Measurements from ENCODE around the gene TSFM. TPM values are rescaled to one million over a fixed set of nuclear protein-coding genes. Genes with fewer than 3 reads are reported as not detected.
A peak's percentile ranks its signal among the peaks of the same experiment; 100 is the strongest.

TSFM gene
- total RNA-seq, 1 experiment from 2014 or later, result 48.7 TPM

- TF ChIP-seq FOXP4 (CRISPR knock-in tag; IDR thresholded peaks at IDR 0.05) (no peak), TP53 (CRISPR knock-in tag; IDR thresholded peaks at IDR 0.05) (no peak), HMGA2 (CRISPR knock-in tag; IDR thresholded peaks at IDR 0.05) (no peak), ATF6 (CRISPR knock-in tag; IDR thresholded peaks at IDR 0.05) (no peak), STAT6 (CRISPR knock-in tag; conservative IDR thresholded peaks at IDR 0.05; ENCODE audit: low read depth) (no peak), ZSCAN18 (CRISPR knock-in tag; IDR thresholded peaks at IDR 0.05) (no peak), ETV6 (CRISPR knock-in tag; IDR thresholded peaks at IDR 0.05) (no peak)
Measured at GRCh38 chr12:57769594-57769993, 13.0 kb upstream of the TSFM start (continued).

DNA sequence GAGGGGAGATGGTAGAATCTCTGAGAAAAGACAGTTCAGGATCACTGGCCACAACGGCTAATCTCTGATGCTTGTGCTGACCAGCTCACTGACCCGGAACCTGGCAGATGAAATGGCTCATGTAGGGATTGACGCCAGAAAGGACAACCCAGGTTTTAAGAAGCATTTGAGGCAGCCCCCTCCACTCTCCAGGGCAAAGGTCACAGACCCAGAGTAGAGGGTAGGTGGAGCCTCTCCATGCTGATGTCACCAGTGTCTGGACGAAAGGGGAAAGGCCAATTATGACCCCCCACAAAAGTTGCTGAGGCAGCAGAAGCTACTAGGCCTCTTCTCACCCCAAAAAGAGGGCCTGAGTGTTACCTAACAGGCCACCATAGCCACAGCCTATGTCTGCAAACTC, 11.9 kb upstream of the TSFM start:
- no peak for DNase-seq (ENCODE audit: low spot score)
- TF ChIP-seq TEAD1 (CRISPR knock-in tag; IDR thresholded peaks at IDR 0.05), result no peak
- no peak for TF ChIP-seq FOXJ3 (CRISPR knock-in tag; IDR thresholded peaks at IDR 0.05; ENCODE audit: borderline replicate concordance)
- TF ChIP-seq ATF1 (CRISPR knock-in tag; IDR thresholded peaks at IDR 0.05), result no peak
- TF ChIP-seq, protein P1, sequence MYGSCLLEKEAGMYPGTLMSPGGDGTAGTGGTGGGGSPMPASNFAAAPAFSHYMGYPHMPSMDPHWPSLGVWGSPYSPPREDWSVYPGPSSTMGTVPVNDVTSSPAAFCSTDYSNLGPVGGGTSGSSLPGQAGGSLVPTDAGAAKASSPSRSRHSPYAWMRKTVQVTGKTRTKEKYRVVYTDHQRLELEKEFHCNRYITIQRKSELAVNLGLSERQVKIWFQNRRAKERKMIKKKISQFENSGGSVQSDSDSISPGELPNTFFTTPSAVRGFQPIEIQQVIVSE (CRISPR knock-in tag; IDR thresholded peaks at IDR 0.05; ENCODE audit: borderline replicate concordance), result no peak
- TF ChIP-seq, protein P2, sequence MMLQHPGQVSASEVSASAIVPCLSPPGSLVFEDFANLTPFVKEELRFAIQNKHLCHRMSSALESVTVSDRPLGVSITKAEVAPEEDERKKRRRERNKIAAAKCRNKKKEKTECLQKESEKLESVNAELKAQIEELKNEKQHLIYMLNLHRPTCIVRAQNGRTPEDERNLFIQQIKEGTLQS (CRISPR knock-in tag; conservative IDR thresholded peaks at IDR 0.05), result no peak
- no peak for TF ChIP-seq PRRX2 (CRISPR knock-in tag; IDR thresholded peaks at IDR 0.05)
- TF ChIP-seq, protein P3, sequence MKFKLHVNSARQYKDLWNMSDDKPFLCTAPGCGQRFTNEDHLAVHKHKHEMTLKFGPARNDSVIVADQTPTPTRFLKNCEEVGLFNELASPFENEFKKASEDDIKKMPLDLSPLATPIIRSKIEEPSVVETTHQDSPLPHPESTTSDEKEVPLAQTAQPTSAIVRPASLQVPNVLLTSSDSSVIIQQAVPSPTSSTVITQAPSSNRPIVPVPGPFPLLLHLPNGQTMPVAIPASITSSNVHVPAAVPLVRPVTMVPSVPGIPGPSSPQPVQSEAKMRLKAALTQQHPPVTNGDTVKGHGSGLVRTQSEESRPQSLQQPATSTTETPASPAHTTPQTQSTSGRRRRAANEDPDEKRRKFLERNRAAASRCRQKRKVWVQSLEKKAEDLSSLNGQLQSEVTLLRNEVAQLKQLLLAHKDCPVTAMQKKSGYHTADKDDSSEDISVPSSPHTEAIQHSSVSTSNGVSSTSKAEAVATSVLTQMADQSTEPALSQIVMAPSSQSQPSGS (CRISPR knock-in tag; IDR thresholded peaks at IDR 0.05; ENCODE audit: borderline replicate concordance, low read depth), result no peak
- TF ChIP-seq, protein P4, sequence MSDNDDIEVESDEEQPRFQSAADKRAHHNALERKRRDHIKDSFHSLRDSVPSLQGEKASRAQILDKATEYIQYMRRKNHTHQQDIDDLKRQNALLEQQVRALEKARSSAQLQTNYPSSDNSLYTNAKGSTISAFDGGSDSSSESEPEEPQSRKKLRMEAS (CRISPR knock-in tag; IDR thresholded peaks at IDR 0.05), result no peak
- TF ChIP-seq FOXK1 (CRISPR knock-in tag; IDR thresholded peaks at IDR 0.05), result no peak
- no peak for TF ChIP-seq FOXP1 (CRISPR knock-in tag; IDR thresholded peaks at IDR 0.05; ENCODE audit: borderline replicate concordance)
- TF ChIP-seq ZNF138 (CRISPR knock-in tag; conservative IDR thresholded peaks at IDR 0.05), result no peak
- TF ChIP-seq NFYB (CRISPR knock-in tag; conservative IDR thresholded peaks at IDR 0.05; ENCODE audit: low read depth), result no peak
- TF ChIP-seq, protein P5, sequence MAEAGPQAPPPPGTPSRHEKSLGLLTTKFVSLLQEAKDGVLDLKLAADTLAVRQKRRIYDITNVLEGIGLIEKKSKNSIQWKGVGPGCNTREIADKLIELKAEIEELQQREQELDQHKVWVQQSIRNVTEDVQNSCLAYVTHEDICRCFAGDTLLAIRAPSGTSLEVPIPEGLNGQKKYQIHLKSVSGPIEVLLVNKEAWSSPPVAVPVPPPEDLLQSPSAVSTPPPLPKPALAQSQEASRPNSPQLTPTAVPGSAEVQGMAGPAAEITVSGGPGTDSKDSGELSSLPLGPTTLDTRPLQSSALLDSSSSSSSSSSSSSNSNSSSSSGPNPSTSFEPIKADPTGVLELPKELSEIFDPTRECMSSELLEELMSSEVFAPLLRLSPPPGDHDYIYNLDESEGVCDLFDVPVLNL (CRISPR knock-in tag; IDR thresholded peaks at IDR 0.05; ENCODE audit: borderline replicate concordance, low read depth), result no peak
- no peak for TF ChIP-seq ZNF416 (CRISPR knock-in tag; IDR thresholded peaks at IDR 0.05)
- no peak for TF ChIP-seq ELF4 (CRISPR knock-in tag; IDR thresholded peaks at IDR 0.05; ENCODE audit: low read depth)
- no peak for TF ChIP-seq PREB (CRISPR knock-in tag; IDR thresholded peaks at IDR 0.05; ENCODE audit: borderline replicate concordance)
- TF ChIP-seq OVOL2 (CRISPR knock-in tag; IDR thresholded peaks at IDR 0.05; ENCODE audit: borderline replicate concordance), result no peak

More for the DNA sequence above, 11.9 kb upstream of the TSFM start:
- ChIA-PET POLR2A (no interaction called here), CTCF (interaction anchor here (0.7 kb wide), 1 partner anchor 33 kb away, joined by 6 read pairs; no protein-coding TSS in a partner anchor)
- H3K4me1 Mint-ChIP-seq, result peaks cover 19% of the 10 kb centered on the region
- no peak for ATAC-seq
- H3K9me3 Mint-ChIP-seq, result no peaks in the 10 kb centered on the region
- peak overlapping the region; percentile 97 for H3K4me3 Mint-ChIP-seq
- H3K27me3 Mint-ChIP-seq (ENCODE audit: low read depth), result peaks cover 43% of the 10 kb centered on the region
- H3K36me3 Mint-ChIP-seq, result peaks cover 23% of the 10 kb centered on the region
- no peak overlapping the region for H3K27ac Mint-ChIP-seq
